HL-60 (cell line): ENCODE results near the gene MED16.

Source experiments
- DNase-seq, 2 experiments: peaks; one replicate each; pipeline ENCODE4 v3.0.0-alpha.2; 2010 to 2020; ENCODE audit warnings: low read depth in 1 of 2, low spot score in 1 of 2
- H3K27ac ChIP-seq: fragments of 250-450 bp; sonication (Bioruptor Pico); replicated peaks from 2 replicates; pipeline ENCODE4 v1.5.1; 2020; ENCODE audit warnings: mild to moderate bottlenecking, moderate library complexity
- H3K27me3 ChIP-seq: fragments of 250-450 bp; sonication (Bioruptor Pico); 2 replicates; pipeline ENCODE4 v1.5.1; 2021; ENCODE audit warnings: mild to moderate bottlenecking, moderate library complexity; ENCODE audit not compliant: insufficient read depth, poor library complexity, severe bottlenecking
- H3K4me3 ChIP-seq: replicated peaks from 2 replicates; pipeline ENCODE4 v1.5.1; 2011; ENCODE audit warnings: mild to moderate bottlenecking, control low read depth, low read length; ENCODE audit not compliant: insufficient read depth
- CTCF ChIP-seq: IDR thresholded peaks from one replicate; pipeline ENCODE4 v1.5.1; 2011; ENCODE audit warnings: low read length, control low read depth, inconsistent platforms; ENCODE audit not compliant: insufficient read depth
- GABPA ChIP-seq: IDR thresholded peaks from 2 replicates; pipeline ENCODE4 v1.6.1; 2012; ENCODE audit warnings: low read depth
- POLR2AphosphoS5 ChIP-seq: IDR thresholded peaks from 2 replicates; pipeline ENCODE4 v1.6.1; 2012; ENCODE audit warnings: low read depth
- REST ChIP-seq: IDR thresholded peaks from 2 replicates; pipeline ENCODE4 v1.6.1; 2012; ENCODE audit warnings: low read depth; ENCODE audit not compliant: insufficient replicate concordance
- SPI1 ChIP-seq: IDR thresholded peaks from 2 replicates; pipeline ENCODE4 v1.6.1; 2012; ENCODE audit warnings: low read depth, mild to moderate bottlenecking, borderline replicate concordance

Gene MED16

GRCh38 chr19:862581-863314 is 30.2 kb downstream of the MED16 start:
- Histone ChIP-seq H3K27me3 (no peaks in the 10 kb centered on the region), H3K27ac (no peak overlapping the region), H3K4me3 (no peak overlapping the region)
- peak; percentile 11; the same call in 1 of the 2 replicates for TF ChIP-seq POLR2AphosphoS5
- no peak for TF ChIP-seq GABPA
- peak in 1 of 2 experiments; percentile 58 for DNase-seq

DNA sequence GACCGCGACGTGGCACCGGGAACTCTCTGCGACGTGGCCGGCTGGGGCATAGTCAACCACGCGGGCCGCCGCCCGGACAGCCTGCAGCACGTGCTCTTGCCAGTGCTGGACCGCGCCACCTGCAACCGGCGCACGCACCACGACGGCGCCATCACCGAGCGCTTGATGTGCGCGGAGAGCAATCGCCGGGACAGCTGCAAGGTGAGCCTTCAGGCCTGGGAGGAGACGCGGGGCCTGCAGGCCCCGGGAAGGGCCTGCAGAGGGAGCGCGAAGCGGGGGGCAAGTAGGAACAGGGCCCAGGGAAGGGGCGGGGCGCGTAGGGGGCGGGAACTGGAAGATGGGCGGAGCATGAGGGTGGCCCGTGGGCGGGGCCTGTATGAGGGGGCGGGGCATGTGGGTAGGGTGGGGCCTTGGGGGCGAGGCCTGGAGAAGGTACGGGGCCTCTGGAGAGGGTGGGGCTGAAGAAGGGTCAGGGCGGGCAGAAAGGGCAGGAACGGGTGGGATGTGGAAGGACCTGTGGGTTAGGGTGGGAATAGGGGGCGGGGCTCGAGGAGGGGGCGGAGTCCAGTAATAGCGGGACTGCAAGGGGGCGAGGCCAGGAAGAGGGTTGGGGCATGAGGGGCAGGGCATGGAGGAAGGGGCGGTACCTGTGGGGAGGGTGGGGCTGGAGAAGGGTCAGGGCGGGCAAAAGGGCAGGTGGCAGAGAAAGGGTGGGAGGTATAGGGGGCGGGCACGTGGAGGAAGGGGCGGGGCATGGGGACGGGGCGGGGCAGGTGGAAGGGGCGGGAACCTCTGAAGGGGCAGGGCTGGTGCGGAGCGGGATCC is 31.0 kb downstream of the MED16 start:
- Histone ChIP-seq H3K4me3 (peak overlapping the region; percentile 60), H3K27ac (peak overlapping the region; percentile 27; the same call in 1 of the 2 replicates), H3K27me3 (no peaks in the 10 kb centered on the region)
- TF ChIP-seq POLR2AphosphoS5 (no peak), SPI1 (no peak), GABPA (no peak), CTCF (no peak), REST (no peak)
- DNase-seq = peak; percentile 72 to 85

DNA sequence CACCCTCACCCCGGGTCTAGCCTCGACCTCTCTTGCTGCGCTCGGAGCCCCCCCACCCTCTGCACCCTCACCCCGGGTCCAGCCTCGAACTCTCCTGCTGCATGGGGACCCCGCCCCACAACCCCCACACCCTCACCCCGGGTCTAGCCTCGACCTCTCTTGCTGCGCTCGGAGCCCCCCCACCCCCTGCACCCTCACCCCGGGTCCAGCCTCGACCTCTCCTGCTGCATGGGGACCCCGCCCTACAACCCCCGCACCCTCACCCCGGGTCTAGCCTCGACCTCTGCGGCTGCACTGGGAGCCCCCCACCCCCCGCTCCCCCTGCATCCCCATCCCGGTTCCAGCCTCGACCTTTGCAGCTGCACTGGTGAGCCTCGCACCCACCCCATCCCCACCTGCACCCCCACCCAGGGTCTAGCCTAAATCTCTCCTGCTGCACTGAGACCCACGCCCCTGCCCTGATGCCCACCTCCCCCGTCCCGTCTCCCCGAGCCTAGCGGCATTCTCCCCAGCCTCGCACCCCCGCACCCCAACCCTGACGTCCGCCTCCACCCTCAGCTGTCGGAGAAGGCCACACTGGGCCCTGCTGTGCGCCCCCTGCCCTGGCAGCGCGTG is 31.7 kb downstream of the MED16 start:
- Histone ChIP-seq H3K4me3 (peak overlapping the region; percentile 60), H3K27me3 (no peaks in the 10 kb centered on the region), H3K27ac (peak overlapping the region; percentile 27; the same call in 1 of the 2 replicates)
- no peak for DNase-seq
- TF ChIP-seq POLR2AphosphoS5 = no peak
- no peak for TF ChIP-seq REST
- no peak for TF ChIP-seq CTCF
- no peak for TF ChIP-seq SPI1
- no peak for TF ChIP-seq GABPA
